Endodermal cell (in vitro differentiated cells): ENCODE results near the gene UGT1A3. TPM values are rescaled to one million over a fixed set of nuclear protein-coding genes. Genes with fewer than 3 reads are reported as not detected.

Source experiments
- DNase-seq: peaks from one replicate; pipeline ENCODE4 v3.0.0-alpha.2; 2017
- H3K27ac ChIP-seq: 2 replicates; pipeline ENCODE4 v1.5.1; 2013; ENCODE audit warnings: mild to moderate bottlenecking, low read depth, low read length, moderate library complexity
- H3K27me3 ChIP-seq: 2 replicates; pipeline ENCODE4 v1.6.1; 2013; ENCODE audit warnings: mild to moderate bottlenecking, low read length, moderate library complexity; ENCODE audit not compliant: insufficient read depth, control insufficient read depth, poor library complexity, severe bottlenecking
- H3K36me3 ChIP-seq: 2 replicates; pipeline ENCODE4 v1.7.0; 2013; ENCODE audit warnings: mild to moderate bottlenecking, low read length, moderate library complexity; ENCODE audit not compliant: control insufficient read depth, insufficient read depth
- H3K4me1 ChIP-seq: one replicate; pipeline ENCODE4 v1.7.0; 2013; ENCODE audit warnings: low read length; ENCODE audit not compliant: control insufficient read depth, insufficient read depth
- H3K4me3 ChIP-seq: 2 replicates; pipeline ENCODE4 v1.5.1; 2013; ENCODE audit warnings: mild to moderate bottlenecking, low read length, moderate library complexity
- H3K9ac ChIP-seq: 2 replicates; pipeline ENCODE4 v1.6.1; 2013; ENCODE audit warnings: mild to moderate bottlenecking, low read length, moderate library complexity; ENCODE audit not compliant: poor library complexity, severe bottlenecking; ENCODE audit errors: extremely low read depth
- H3K9me3 ChIP-seq: 2 replicates; pipeline ENCODE4 v1.6.1; 2013; ENCODE audit warnings: mild to moderate bottlenecking, low read length, moderate library complexity; ENCODE audit not compliant: control insufficient read depth
- H3K27ac Mint-ChIP-seq: 2 replicates; pipeline ENCODE4 v1.8.0; 2020; ENCODE audit warnings: mixed read lengths
- H3K27me3 Mint-ChIP-seq: 2 replicates; pipeline ENCODE4 v1.8.0; 2021; ENCODE audit warnings: mild to moderate bottlenecking, mixed read lengths; ENCODE audit not compliant: insufficient read depth
- H3K36me3 Mint-ChIP-seq: 2 replicates; pipeline ENCODE4 v1.8.0; 2020; ENCODE audit warnings: low read depth, mixed read lengths
- H3K4me1 Mint-ChIP-seq: 2 replicates; pipeline ENCODE4 v1.8.0; 2020; ENCODE audit warnings: mixed read lengths
- H3K4me3 Mint-ChIP-seq: 2 replicates; pipeline ENCODE4 v1.8.0; 2020; ENCODE audit warnings: mild to moderate bottlenecking, moderate library complexity, mixed read lengths
- H3K9me3 Mint-ChIP-seq: 2 replicates; pipeline ENCODE4 v1.8.0; 2020; ENCODE audit warnings: mild to moderate bottlenecking, mixed read lengths
- whole genome bisulfite sequencing, 2 experiments: methylation state at CpG; one replicate each; pipeline versions ENCODE4 v1.1.5 to v1.1.7; 2013; ENCODE audit warnings: missing lambda C conversion rate in 2 of 2, mixed read lengths in 1 of 2; ENCODE audit not compliant: insufficient coverage in 1 of 2, insufficient read length in 1 of 2; 5-methylcytosine and 5-hydroxymethylcytosine counted together
- total RNA-seq, 2 donors: library from RNA; stranded (reverse); fragmentation: NEBNext Ultra II Directional in 1 of 2; extraction: Animal tissue kit (Norgen Biotek cat#: 25700) in 1 of 2; gene quantifications; 2 replicates in 1 of 2; 3 replicates in 1 of 2; pipeline ENCODE4 v1.2.1, GENCODE V29; 2021
- TF ChIP-seq, protein P1 (sequence below): fragments of 200-600 bp; sonication (generic); conservative IDR thresholded peaks from 2 replicates; pipeline ENCODE4 v1.5.0; 2021; ENCODE audit warnings: antibody characterized with exemption, mild to moderate bottlenecking

UGT1A3 gene
- total RNA-seq, 2 donors from 2014 or later: not detected

DNA sequence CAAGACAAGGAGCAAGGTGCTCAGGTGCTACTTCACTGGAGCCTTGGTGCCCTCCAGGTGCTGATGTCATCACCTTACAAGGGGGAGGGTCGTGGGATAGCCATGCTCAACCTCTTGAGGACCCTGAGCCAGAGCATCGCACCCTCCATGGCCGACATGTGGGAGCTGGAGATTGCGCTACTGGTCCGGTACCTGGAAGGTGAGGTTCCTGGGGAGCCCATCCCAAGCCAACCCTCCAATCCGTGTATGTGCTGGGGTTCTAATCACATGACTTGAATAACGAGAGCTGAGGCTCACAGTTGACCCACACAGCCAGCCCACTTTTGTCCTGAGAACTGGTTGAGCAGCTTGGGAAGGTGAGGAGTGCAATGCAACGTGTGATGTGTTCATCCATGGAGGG lies 75.2 kb downstream of the UGT1A3 start:
- no peak overlapping the region for H3K27ac Mint-ChIP-seq
- Histone ChIP-seq H3K9me3 (no peaks in the 10 kb centered on the region), H3K27me3 (no peaks in the 10 kb centered on the region), H3K4me1 (no peaks in the 10 kb centered on the region), H3K4me3 (no peak overlapping the region), H3K27ac (no peak overlapping the region), H3K36me3 (no peaks in the 10 kb centered on the region), H3K9ac (no peak overlapping the region)
- no peaks in the 10 kb centered on the region for H3K36me3 Mint-ChIP-seq
- 77 to 92% methylated on average over 6 to 8 of the region's 8 CpGs for WGBS, 2 experiments
- no peak for DNase-seq
- peaks cover 5% of the 10 kb centered on the region for H3K9me3 Mint-ChIP-seq
- no peak overlapping the region for H3K4me3 Mint-ChIP-seq
- H3K27me3 Mint-ChIP-seq: peaks cover 12% of the 10 kb centered on the region
- TF ChIP-seq, protein P1, sequence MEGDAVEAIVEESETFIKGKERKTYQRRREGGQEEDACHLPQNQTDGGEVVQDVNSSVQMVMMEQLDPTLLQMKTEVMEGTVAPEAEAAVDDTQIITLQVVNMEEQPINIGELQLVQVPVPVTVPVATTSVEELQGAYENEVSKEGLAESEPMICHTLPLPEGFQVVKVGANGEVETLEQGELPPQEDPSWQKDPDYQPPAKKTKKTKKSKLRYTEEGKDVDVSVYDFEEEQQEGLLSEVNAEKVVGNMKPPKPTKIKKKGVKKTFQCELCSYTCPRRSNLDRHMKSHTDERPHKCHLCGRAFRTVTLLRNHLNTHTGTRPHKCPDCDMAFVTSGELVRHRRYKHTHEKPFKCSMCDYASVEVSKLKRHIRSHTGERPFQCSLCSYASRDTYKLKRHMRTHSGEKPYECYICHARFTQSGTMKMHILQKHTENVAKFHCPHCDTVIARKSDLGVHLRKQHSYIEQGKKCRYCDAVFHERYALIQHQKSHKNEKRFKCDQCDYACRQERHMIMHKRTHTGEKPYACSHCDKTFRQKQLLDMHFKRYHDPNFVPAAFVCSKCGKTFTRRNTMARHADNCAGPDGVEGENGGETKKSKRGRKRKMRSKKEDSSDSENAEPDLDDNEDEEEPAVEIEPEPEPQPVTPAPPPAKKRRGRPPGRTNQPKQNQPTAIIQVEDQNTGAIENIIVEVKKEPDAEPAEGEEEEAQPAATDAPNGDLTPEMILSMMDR: no peak
- H3K4me1 Mint-ChIP-seq: no peaks in the 10 kb centered on the region

DNA sequence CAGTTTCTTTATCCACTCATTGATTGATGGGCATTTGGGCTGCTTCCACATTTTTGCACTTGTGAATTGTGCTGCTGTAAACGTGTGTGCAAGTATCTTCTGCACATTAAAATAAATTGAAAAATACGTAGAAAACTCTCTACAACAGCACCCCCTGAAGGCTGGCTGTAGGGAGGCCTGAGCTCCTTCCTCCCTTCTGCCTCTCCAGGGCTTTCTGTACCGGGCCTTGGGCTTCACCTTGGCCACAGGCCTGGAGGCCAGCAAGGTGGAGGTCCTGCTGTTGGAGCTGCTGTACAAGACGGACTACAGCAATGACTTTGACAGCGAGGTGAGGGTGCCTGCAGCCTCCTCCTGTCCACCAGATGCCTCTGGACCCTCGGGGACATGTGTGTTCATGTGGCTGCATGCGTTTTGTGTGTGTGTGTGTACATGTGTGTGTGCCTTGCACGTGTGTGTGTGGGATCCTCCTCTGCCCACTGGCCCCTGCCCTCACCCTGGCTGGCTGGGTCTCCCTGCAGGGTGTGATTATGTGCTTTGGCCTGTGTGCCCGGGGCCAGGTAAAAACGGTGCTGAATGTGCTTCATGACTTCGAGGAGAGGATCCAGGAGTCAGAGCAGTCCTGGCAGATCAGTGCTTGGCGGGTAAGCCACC lies 78.5 kb downstream of the UGT1A3 start:
- H3K27ac Mint-ChIP-seq: no peak overlapping the region
- 91 to 92% methylated on average over 5 to 12 of the region's 12 CpGs for WGBS, 2 experiments
- no peaks in the 10 kb centered on the region for H3K4me1 Mint-ChIP-seq
- no peak overlapping the region for H3K27ac ChIP-seq
- H3K27me3 ChIP-seq: no peaks in the 10 kb centered on the region
- peak; percentile 36 for DNase-seq
- no peak overlapping the region for H3K9ac ChIP-seq
- no peak overlapping the region for H3K4me3 Mint-ChIP-seq
- TF ChIP-seq, protein P1: peak; percentile 38
- no peaks in the 10 kb centered on the region for H3K36me3 ChIP-seq
- no peaks in the 10 kb centered on the region for H3K36me3 Mint-ChIP-seq
- no peaks in the 10 kb centered on the region for H3K4me1 ChIP-seq
- H3K9me3 Mint-ChIP-seq: peaks cover 2% of the 10 kb centered on the region
- H3K4me3 ChIP-seq: no peak overlapping the region
- H3K27me3 Mint-ChIP-seq: peaks cover 20% of the 10 kb centered on the region
- H3K9me3 ChIP-seq: no peaks in the 10 kb centered on the region

DNA sequence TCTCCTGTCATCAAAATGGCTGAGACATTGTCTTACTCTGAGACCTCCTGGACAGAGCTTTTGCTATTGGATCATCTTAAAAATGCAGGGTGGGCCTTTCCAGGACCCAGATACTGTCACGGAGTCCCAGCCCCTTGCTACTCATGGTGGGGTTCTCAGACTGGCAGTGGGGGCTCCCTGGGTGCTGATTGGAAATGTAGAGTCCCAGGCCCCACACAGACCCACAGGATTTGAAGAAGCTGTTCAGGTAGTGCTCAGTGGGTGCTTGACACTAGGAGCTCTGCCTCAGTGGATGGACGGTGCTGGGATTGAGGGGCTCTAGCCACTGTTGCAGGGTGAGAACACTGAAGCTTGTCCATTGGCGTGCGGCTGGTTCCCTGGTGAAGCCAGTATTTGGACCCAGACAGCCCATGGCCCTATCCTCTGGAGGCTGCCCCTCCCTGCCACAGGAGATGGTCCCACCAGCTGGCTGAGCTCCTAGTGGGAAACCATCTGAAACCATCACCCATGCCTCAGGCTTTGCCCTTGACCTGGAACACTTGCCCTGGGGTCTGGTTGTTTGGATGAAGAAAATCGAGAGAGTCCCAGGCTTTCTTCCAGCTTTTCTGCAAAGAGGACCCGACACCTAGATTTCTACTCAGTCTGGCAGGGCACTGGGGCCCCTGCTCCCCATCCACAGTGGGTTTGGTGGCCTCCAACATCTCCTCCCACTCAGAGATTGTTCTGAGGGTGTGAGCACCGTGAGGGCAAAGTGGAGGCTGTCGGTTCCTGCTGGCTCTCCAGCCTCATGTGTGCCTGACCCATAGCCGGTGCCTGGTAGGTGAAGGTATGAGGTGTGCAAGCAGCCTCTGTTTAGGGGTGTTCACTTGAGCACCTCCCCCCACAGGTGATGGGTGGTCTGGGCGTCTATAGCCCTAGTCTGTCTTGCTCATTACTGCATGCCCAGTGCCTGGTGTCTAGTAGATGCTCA lies 79.4 kb downstream of the UGT1A3 start:
- H3K4me3 Mint-ChIP-seq: no peak overlapping the region
- H3K4me3 ChIP-seq: no peak overlapping the region
- no peaks in the 10 kb centered on the region for H3K27me3 ChIP-seq
- no peaks in the 10 kb centered on the region for H3K36me3 Mint-ChIP-seq
- H3K9me3 ChIP-seq: no peaks in the 10 kb centered on the region
- H3K27me3 Mint-ChIP-seq: peaks cover 14% of the 10 kb centered on the region
- WGBS, 2 experiments: 87 to 96% methylated on average over 4 to 10 of the region's 10 CpGs
- TF ChIP-seq, protein P1: no peak
- H3K4me1 ChIP-seq: no peaks in the 10 kb centered on the region
- H3K36me3 ChIP-seq: no peaks in the 10 kb centered on the region
- no peak overlapping the region for H3K27ac Mint-ChIP-seq
- H3K9ac ChIP-seq: no peak overlapping the region
- DNase-seq: peak; percentile 30
- no peaks in the 10 kb centered on the region for H3K4me1 Mint-ChIP-seq
- H3K27ac ChIP-seq: no peak overlapping the region
- H3K9me3 Mint-ChIP-seq: peaks cover 2% of the 10 kb centered on the region
